DOHH2 (cell line): ENCODE data around the gene EPHB3.

Experiments used
- CTCF ChIP-seq: fragments of 200-600 bp; sonication (generic); IDR thresholded peaks from one replicate; pipeline ENCODE4 v1.5.1; 2014; ENCODE audit warnings: antibody characterized with exemption, mild to moderate bottlenecking, low read depth, low read length; ENCODE audit not compliant: poor library complexity, severe bottlenecking
- EZH2phosphoT487 ChIP-seq: fragments of 200-600 bp; sonication (generic); IDR thresholded peaks from 2 replicates; pipeline ENCODE4 v1.6.1; 2017; ENCODE audit warnings: borderline replicate concordance, mild to moderate bottlenecking, antibody characterized with exemption, low read length, moderate library complexity, mixed read lengths

GRCh38 chr3:184588776-184589175 is 27.2 kb downstream of the EPHB3 start:
- TF ChIP-seq CTCF (no peak), EZH2phosphoT487 (no peak)
